Activated CD4-positive, alpha-beta T cell treated with anti-CD3 and anti-CD28 coated beads for 48 hours (primary cell): ENCODE results near the gene RHOG.
A peak's percentile ranks its signal among the peaks of the same experiment; 100 is the strongest.

Experiments
- DNase-seq: peaks from one replicate; pipeline ENCODE4 v3.0.0-alpha.2; 2020

RHOG gene

GRCh38 chr11:3857628-3858027 is 16.9 kb upstream of the RHOG start:
- DNase-seq = no peak

GRCh38 chr11:3856856-3857553 is 16.2 kb upstream of the RHOG start:
- DNase-seq = no peak

- DNase-seq = peak; percentile 64
Measured at GRCh38 chr11:3855808-3856491, 15.2 kb upstream of the RHOG start.

DNA sequence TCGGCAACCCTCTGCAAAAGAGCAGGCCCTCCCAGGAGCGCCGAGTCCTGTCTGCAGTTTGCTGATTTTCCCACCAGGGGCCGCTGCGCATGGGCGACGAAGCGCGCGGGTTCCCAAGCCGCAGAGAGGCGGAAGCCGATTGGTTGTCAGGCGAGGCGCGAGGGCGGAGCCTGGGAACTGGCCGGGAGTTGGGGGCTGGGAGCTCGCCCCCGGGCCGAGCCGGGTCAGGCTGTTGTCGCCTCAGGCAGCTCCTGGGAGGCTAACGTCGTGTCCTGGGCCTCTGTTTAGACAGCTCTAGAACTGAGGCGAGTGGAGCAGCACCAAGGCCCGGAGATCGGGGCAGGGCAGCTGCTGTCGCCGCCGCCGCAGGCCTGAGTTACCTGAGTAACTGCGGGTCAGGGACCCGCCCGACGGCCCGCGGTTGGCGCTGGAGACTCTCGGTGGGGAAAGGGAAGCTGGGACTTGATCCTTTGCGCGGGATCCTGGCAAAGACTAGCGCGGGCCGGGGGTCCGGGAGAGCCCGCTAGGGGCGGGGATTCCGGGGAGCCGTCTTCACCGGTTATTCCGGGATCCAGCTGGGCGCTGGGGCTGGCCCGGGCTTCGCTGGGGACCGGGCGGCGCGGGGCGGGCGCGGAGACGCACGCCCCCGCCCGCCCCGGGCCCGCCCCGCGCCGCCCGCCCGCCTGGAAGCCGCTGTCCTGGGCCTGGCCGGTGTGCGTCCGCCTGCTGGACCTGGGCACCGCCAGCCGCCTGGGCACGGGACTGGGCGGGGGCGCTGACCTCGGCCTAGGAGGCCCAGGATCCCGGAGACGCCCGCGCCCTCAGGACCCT is 14.4 kb upstream of the RHOG start, which contains the start of gene STIM1:
Gene STIM1, plus strand, starts transcription at position 688 of the 831 bp plus-strand sequence. CDS start 607 bp downstream, outside the sequence.
- peak; percentile 99 for DNase-seq

DNA sequence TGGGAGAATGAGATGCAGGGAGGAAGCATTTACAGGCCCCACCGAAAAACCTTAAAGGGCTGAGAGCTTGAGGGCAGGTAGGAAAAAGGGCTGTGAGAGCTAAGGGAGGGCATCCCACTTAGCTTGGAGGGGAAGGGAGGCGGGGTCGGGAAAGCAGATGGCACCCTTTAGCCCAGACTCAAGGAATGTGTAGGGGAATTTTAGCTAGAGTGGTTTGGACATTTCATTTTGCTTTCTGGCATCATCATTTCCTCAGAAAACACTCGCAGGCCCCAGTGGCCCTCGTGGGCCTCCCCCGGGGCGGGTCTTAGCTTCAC is 13.9 kb upstream of the RHOG start:
- DNase-seq = no peak

GRCh38 chr11:3853899-3854659 is 13.3 kb upstream of the RHOG start:
- DNase-seq = peak; percentile 78

GRCh38 chr11:3853545-3853842 is 12.7 kb upstream of the RHOG start:
- DNase-seq = no peak

DNA sequence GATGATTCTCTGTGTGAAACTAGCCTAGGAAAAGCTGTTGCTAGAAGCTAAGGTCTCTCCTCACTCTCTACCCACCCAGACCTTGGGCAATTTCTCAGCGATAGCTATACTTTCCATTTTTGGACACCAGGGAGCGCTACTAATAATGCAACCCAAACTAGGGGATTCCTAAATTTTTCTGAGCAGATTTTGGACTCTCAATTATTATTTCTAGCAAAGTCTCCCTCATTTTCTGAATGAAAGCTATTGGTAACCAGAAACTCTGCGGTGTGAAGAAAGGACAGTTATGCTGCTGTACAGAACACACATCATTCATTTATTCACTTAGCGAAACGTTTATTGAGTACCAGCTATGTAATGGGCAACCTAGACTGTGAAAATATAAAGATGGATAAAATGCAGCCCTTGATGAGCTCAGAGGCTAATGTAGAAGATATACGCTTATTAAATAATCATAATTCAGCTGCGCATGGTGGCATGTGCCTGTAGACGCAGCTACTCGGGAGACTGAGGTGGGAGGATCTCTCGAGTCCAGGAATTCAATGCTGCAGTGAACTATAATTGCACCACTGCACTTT is 8.6 kb upstream of the RHOG start:
- peak; percentile 49 for DNase-seq

DNA sequence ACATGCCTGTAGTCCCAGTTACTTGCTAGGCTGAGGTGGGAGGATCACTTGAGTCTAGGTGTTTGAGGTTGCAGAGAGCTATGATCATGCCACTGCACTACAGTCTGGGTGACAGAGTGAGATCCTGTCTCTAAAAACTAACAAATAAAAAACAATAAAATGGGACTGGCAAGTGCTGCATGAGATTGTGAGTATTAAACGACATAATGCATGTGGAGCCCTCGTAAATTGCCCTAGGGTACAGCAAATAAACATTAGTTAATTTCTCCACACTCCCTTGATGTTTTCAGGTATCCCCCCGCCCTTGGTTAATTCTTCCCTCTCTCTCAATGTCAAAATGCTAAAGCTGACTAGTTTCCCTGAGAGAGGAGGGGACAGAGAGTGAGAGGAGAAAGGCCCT is 4.9 kb upstream of the RHOG start:
- DNase-seq = no peak

DNA sequence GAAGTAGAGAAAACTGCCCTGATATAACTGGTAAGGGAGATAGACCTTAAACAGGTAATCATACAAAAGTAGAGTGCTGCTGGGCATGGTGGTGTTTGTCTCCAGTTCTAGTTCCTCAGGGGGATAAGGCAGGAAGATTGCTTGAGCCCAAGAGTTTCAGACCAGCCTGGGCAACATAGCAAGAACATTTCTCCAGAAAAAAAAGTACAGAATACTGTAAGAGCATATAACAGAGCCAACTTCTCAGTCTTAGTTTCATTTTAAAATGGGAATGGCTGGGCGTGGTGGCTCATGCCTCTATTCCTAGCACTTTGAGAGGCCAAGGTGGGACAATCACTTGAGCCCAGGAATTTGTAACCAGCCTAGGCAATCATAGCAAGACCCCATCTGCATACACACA is 4.5 kb upstream of the RHOG start:
- no peak for DNase-seq

DNA sequence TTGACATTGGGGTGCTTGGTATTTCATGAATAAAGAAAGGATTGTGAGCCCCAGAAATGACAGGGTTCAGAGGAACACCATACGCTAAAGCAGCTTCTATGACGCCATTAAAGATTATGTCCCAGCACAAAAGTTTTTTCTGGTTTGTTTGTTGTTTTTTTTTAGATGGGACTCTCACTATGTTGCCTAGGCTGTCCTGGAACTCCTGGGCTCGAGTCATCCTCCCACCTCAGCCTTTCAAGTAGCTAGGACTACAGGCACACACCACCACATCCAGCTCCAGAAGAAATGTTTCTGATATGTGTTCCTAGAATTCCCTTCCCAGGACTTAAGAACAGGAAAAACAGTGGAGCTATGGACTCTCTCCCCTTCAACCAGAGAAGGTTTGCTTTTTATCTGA is 2.6 kb upstream of the RHOG start:
- no peak for DNase-seq

DNA sequence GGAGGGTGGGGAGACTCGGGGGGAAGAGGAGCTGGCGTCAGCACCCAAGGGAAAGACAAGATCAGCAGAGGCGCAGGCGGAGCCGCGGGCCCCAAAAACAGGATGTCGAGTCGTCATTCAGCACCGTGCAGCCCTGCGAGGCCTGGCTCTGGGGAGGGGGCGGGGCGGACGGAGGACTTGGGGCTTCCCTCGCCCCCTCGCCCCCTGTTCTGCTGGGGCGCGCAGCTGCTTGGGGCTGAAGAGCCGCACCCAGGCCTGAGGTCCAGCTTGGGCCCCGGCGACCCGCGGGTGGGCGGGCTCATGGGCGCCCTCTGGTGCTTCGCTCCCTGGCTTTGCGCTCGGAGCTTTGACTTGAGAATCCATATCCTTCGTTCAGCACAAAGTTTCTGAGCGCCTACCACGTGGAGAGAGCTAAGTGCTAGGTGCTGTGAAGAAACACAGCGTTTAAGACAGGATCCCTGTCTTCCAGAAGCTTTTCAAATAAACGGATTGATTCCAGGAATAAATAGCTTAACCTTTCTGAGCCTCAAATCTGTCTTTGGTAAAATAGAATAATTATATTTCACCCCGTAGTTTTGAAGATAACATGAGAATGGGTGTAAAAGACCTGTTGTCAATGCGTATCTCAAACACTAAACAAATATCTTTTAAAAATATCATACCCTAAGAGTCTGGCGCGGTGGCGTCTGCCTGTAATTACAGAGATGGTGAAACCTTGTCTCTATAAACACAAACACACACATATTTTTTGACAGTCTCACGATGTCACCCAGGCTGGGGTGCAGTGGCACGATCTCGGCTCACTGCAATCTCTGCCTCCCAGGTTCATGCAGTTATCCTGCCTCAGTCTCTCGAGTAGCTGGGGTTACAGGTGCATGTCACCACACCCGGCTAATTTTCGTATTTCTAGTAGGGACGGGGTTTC is 929 bp upstream of the RHOG start:
- DNase-seq = peak; percentile 96

DNA sequence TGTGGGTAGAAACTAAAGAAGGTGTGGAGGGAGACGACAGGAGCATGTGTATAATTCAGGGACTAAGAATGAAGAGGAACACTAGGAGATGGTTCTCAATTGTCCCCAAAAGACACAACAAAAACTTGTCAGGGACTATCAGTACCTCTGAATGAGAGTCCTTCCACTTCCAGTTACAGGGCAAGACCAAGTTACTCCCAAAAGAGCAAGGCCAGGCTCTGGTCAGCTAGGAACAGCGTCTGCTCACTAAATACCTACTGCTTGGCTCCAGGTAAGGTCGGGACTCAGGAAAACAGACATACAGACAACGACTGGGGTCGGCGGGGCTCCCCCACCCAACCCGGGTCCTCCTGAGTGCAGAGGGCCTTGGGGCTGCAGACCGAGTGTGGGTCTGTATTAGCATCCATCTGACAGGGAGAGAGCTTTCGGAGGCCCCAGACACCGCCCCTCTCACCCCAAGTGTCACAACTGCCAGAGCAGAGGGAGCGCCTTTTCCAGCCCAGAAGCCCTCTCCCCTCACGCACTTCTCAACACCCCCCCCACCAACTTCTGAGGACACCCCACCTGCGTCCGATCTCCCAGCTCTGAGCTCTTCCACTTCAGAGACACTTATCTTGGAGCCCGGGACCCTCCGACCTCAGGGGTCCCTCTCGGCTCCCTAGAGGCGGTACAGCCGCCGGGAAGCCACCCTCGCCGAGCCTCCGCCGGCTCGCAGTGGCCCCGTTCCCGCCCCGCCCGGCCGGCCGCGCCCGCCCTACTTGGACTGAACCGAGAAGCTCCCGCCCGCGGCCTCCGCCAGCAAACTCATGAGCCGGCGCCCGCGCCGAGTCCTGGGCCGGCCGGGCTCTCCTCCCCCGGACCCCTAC is 522 bp downstream of the RHOG start:
- DNase-seq = peak; percentile 55

- no peak for DNase-seq
Measured at GRCh38 chr11:3838504-3838903, 2.3 kb downstream of the RHOG start.

DNA sequence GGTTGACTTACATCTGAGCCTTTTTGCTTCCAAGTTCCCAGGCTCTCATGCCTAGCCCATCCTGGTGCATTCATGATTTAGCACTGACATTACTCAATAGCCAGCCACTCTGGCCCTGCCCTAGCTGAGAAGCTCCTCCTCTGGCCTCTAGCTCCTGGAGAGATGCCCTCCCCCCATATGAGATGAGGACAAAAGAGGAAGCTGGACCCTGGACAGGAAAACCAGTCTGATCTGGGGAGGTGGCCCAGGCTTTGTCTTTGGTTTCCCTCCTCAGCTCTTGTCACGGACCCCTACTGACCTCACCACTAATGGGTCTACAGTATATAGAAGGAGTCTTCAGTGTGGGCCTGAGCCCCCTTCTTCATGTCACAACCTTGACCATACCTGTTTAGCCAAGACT is 3.0 kb downstream of the RHOG start:
- DNase-seq = no peak

DNA sequence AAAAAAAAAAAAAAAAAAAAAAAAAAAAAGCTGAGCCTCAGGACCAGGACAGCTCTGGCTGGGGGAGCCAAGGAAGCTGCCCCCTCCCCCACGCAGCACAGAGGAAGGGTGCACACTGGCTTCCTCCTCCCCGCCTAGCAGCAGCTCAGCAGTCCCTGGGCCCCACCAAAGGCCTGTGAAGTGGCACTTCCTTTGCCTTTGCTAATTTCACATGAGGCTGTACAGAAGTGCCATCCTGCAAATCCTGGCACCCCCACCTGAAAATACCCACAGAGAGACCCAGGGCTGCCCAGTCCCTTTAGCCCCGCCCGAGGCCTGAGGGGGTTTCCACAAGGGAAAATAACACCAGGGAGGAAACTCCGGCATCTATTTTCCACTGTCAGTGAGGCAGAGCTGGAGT is 3.9 kb downstream of the RHOG start:
- peak; percentile 56 for DNase-seq

GRCh38 chr11:3835751-3836150 is 5.0 kb downstream of the RHOG start:
- no peak for DNase-seq

- DNase-seq = no peak
Measured at GRCh38 chr11:3834664-3835461, 5.9 kb downstream of the RHOG start.

GRCh38 chr11:3834349-3834663 is 6.5 kb downstream of the RHOG start:
- no peak for DNase-seq

- DNase-seq = no peak
Measured at GRCh38 chr11:3833449-3833848, 7.3 kb downstream of the RHOG start.
